Activated CD4-positive, alpha-beta T cell treated with anti-CD3 and anti-CD28 coated beads for 4 hours (primary cell): ENCODE measurements around the gene L3HYPDH.

ENCODE experiments used
- DNase-seq, 2 donors: peaks; one replicate each; pipeline ENCODE4 v3.0.0-alpha.2; 2020

Gene L3HYPDH

DNA sequence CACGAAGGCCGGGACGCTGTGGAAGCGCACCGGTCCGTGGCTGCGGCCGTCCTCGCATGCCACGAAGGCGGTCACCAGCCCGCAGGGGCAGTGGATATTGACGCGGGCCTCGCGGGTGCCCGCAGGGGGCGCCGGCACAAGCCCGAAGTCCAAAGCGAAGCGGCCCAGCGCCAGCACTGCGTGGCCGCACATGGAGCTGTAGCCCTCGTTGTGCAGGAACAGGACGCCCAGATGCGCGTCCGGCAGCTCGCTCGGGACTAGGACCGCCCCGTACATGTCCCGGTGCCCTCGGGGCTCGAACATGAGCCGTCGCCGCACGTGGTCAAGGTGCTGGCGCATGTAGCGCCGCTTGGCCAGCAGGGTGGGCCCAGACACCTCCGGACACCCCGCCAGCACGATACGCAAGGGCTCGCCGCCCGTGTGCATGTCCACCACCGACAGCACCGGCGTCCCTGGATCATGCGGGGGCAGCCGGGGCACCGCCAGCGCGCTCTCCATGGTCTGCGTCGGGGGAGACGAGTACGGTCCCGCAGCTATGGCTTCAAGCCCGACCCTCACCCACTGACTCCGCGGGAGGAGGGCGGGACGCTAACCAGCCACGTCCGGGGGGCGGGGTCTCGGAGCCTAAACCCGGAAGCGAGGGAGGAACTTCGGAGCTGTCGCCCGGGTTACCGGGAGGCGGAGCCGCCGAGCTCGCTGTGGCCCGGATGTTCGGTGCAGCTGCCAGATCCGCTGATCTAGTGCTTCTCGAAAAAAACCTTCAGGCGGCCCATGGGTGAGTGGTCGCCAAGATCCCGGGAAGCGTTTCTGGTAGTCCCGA lies at the start of gene L3HYPDH, which contains the start of gene JKAMP:
L3HYPDH (minus strand) TSS at position 590 of the 820 bp plus-strand sequence; CDS start at position 498, 92 bp downstream.
JKAMP (plus strand) TSS at position 699 of the 820 bp plus-strand sequence; CDS start at position 772, 73 bp downstream.
- peak; percentile 99 for DNase-seq

DNA sequence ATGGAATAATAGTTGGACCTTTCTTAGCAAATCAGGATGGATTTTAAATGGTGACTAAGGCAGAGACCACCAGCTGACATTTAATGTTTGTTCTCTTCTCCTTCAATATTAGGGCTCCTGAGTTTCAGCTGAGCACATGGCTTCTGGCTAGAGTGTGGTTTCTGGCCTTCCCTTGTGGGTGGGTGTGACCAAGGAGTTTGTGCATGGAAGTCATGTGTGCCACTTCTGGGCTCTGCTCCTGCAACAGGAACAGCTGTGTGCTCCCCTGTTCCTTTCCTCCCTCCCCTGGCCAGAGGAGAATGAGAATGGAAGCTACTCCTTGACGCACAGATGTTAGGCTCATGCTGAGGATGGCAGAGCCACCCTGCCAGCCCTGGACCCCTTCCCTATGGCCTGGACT lies 48.2 kb upstream of the L3HYPDH start:
- DNase-seq, result no peak

- DNase-seq, result no peak
These were observed 46.1 kb upstream of the L3HYPDH start for GRCh38 chr14:59530349-59530748.

GRCh38 chr14:59529189-59529588 lies 45.0 kb upstream of the L3HYPDH start:
- DNase-seq, result no peak

DNA sequence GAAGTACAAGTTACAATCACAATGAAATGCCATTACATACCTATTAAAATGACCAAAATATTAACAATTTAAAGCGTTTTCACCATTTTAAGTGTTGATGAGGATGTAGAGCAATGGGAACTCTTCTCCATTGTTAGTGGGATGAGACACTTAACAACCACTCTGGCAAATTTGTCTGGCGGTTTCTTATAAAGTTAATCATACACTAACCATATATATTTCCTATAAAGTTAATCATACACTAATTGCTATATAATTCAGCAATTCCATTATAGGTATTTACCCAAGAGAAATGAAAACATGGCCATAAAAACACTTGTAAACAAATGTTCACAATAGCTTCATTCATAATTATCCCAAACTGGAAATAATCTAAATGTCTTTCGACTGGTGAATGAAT lies 36.0 kb upstream of the L3HYPDH start:
- DNase-seq, result no peak

DNA sequence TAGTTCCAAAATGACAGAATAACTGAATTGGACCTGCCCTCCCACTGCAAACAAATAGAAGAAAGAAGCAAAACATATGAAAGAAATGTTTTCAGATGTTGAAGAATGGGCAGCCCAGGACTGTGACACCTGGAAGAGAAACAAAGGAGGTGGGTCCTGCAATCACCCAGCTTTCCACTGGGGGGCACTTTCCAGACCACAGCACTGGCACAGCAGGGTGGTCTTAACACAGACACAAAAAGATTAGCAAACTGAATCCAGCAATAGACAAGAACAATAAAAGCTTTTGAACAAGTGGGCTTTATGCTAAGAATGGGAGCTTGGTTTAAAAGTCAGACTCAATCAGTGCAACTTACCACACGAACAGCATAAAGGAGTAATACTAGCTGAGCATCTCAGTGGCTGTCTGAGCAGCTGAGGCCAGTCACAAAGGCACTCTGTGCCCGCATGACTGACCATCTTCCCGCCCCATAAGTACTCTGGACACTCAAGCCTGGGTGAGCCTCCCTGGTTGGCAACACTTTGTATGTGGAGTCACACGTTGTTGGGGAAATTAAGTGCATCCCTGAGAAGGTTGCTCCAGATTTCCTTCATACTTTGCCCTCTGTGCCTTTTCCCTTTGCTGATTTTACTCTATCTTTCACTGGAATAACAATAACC lies 27.8 kb upstream of the L3HYPDH start:
- DNase-seq, result no peak

DNA sequence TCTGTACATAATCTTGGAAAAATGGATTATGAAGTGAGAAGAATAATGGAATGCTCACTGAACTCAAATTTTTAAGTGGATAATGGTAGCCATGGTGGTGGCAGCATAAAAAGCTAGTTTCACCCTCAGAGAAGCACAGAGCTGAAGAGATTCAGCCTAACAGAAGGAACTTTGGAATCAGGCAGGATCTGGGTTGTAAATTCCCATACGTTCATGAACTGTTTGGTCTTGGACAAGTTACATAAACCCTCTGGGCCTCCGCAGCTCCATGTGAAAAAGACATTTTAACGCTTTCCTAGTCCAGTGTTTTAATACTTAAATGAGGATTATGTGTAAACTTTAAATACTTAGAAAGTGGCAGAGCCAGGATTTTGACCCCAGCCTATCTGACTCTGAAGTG lies 26.8 kb upstream of the L3HYPDH start:
- DNase-seq, result no peak

DNA sequence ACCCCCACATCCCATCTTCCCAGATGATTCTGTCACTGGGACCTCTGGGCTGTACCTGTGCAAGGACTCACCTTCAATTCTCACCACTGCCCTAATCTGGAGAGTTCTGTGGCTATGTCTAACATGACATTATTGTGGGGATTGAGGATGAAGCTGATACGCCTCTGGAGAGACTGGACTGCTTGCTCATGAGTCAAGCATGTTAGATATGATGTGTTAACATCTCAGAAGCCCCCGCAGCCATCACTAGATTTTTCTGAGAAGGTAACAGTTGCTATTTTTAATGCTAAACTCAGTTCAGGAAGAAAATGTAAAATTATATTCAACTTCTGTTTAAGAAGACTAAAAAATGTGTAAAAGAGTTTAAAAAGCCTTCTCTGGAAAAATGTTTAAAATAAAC lies 25.8 kb upstream of the L3HYPDH start:
- no peak for DNase-seq

- no peak for DNase-seq
These were observed 24.9 kb upstream of the L3HYPDH start for GRCh38 chr14:59509101-59509500.

DNA sequence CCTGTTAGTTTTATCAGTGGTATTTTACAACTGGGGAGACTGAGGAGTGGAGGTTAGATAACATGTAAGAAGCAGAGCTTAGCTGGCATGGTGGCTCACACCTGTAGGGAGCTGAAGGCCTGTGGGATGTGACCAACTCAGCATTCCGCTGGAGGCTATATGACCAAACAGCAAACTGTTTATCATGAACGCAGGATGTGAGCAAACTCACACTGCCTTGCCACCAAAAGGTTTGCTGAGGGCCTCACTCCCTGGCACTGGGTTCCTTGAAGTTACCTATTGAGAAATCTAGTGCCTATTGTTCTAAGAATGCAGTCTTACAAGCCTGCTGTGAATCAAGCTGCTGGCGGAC lies 23.5 kb upstream of the L3HYPDH start:
- no peak for DNase-seq

DNA sequence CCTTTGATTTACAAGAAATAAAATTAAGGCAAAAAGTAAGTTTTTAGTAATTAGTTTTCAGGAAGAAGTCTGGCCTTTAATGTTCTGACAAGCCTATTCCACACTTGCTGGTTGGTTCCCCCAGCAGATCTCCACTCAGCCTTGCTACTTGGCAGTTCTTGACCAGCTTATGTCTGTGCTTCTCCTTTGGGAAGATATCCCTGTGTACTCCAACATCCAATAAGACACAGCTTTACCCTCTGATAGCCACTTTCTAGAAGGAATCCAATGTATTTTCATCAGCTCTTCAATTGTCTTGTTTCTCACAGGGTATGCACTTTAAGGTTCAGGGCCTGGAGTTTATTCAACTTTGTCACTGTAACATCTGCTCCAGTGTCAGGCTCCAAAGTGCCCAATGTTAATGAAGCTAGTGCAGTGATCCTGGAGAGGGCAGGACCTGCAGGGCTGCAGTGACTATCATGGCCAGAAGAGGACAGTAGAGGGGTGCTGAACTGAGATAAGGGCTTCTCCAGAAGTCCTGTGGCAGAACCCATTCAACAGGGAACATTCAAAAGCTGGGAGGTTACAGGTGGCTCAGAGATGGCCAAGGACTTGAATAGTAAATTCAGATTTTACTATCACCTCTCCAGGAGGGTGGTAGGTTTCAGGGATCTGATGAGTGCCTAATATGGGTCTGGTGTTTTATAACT lies 23.0 kb upstream of the L3HYPDH start:
- DNase-seq, result peak in 1 of 2 donors; percentile 34

- DNase-seq, result no peak
These were observed 19.0 kb upstream of the L3HYPDH start for GRCh38 chr14:59503256-59503655.

- no peak for DNase-seq
These were observed 16.5 kb upstream of the L3HYPDH start for GRCh38 chr14:59500732-59501131.

- DNase-seq, result no peak
These were observed 8.2 kb upstream of the L3HYPDH start for GRCh38 chr14:59492384-59492783.

DNA sequence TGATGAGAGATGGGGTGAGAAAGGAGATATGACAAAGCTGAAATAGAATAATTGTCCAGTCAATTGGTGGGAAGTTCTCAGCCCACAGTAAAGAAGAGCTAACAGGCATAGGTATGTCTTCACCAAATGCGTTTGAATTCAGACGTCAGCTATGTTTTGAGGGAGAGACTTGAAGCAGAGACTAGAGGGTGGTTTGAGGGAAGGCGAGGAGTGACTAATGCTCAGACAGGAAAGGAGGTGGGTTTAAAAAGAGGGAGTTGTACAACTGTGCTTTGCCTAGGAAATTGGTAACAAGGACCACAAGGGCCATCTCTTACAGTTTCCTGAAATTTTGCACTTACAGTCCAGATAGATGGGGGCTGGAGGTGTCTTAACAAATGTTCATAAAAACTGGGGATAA lies 6.5 kb upstream of the L3HYPDH start:
- DNase-seq, result no peak

DNA sequence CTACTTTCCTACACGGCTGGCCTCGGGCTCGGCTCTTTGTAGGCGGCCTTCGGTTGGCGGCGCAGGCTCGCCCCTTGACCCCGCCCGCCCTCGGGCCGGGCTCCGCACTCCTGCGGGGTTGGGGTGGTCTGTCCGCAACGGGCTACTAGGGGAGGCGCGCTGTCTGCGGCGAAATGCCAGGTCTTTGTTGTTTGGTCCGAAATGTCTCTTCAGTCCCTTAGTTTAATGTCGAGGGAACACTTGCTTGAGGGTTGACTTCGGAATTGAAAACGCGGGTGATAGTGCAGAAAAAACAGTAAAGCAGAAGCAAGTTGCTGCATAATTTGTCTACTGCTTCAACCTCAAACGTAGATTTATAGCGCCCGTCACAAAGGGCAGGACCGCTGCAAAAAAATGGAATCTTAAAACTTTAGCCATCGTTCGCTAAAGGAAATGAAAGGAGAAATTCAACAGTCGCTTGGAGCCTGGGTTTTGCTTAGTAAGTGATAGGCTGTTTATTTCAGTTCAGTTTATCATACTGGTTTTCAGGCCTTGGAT lies 499 bp upstream of the L3HYPDH start:
- DNase-seq, result no peak

GRCh38 chr14:59483363-59483762 lies 845 bp downstream of the L3HYPDH start:
- DNase-seq, result no peak

- no peak for DNase-seq
These were observed 1.5 kb downstream of the L3HYPDH start for GRCh38 chr14:59482541-59483331.

- no peak for DNase-seq
These were observed 2.2 kb downstream of the L3HYPDH start for GRCh38 chr14:59481871-59482540.

GRCh38 chr14:59481407-59481806 lies 2.8 kb downstream of the L3HYPDH start:
- no peak for DNase-seq

GRCh38 chr14:59480166-59480565 lies 4.0 kb downstream of the L3HYPDH start:
- no peak for DNase-seq

DNA sequence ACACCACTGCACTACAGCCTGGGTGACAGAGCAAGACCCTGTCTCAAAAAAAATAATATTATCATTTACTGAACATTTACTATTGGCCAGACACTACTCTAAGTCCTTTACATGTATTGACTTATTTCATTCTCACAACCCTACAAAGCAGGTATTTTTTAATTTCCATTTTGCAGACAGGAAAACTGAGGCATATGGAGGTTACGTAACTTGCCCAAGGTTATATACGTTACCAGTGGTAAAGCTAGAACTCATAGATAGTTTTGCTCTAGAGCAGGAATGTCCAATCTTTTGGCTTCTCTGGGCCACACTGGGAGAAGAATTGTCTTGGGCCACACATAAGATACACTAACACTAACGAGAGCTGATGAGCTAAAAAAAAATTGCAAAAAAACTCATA lies 5.7 kb downstream of the L3HYPDH start:
- no peak for DNase-seq
